ENCODE measurements around the gene CCSER2.

CCSER2 gene

GRCh38 chr10:84548869-84549268 is 220.5 kb downstream of the CCSER2 start:
- H3K4me3 ChIP-seq (ENCODE audit: control insufficient read depth, low read depth, low read length): no peak overlapping the region
- DNase-seq (ENCODE audit: low read depth): no peak
- TF ChIP-seq, protein P1, sequence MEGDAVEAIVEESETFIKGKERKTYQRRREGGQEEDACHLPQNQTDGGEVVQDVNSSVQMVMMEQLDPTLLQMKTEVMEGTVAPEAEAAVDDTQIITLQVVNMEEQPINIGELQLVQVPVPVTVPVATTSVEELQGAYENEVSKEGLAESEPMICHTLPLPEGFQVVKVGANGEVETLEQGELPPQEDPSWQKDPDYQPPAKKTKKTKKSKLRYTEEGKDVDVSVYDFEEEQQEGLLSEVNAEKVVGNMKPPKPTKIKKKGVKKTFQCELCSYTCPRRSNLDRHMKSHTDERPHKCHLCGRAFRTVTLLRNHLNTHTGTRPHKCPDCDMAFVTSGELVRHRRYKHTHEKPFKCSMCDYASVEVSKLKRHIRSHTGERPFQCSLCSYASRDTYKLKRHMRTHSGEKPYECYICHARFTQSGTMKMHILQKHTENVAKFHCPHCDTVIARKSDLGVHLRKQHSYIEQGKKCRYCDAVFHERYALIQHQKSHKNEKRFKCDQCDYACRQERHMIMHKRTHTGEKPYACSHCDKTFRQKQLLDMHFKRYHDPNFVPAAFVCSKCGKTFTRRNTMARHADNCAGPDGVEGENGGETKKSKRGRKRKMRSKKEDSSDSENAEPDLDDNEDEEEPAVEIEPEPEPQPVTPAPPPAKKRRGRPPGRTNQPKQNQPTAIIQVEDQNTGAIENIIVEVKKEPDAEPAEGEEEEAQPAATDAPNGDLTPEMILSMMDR (IDR thresholded peaks at IDR 0.05; ENCODE audit: control insufficient read depth, insufficient read depth, low read depth, low read length, missing control alignments): peak; percentile 33

DNA sequence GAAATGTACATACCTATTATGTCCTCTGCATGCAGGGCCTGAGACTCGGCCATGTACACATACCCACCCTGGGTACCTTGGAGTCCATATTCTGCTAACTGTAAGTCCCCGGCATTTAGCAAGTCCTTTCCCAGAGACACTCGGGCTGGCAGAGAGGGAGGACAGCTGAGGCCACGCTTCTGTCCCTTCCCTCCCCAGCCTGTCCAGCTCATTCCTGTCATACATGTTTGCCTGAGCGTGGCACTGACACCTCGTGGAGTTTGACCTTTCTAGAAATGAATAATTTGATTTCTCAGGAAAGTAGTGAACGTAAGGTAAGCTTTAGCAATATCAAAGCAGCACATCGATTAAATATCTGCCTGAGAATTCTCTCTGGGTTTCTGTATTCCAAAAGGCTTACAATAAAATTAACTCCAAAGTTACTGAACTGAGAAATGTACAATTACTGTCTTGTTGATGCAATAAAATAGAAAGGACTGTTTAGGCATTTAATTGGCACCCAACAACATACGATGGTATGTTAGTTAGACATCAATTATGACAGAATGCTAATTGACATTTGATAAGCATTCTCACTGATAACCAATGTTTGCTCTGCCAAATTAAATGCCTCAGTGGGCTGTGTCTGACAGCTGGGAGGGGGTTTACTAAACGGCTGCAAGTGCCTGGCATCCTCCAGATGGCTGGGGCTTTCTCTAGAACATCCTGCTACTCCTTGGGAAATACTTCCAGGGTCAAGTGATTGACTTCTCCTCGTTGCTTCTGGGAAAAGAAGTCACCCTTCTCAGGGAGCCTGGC is 221.2 kb downstream of the CCSER2 start:
- TF ChIP-seq, protein P1 (IDR thresholded peaks at IDR 0.05; ENCODE audit: control insufficient read depth, insufficient read depth, low read depth, low read length, missing control alignments): no peak
- DNase-seq (ENCODE audit: low read depth): no peak
- H3K4me3 ChIP-seq (ENCODE audit: control insufficient read depth, low read depth, low read length): no peak overlapping the region

GRCh38 chr10:84550756-84551436 is 222.5 kb downstream of the CCSER2 start:
- no peak for DNase-seq (ENCODE audit: low read depth)
- TF ChIP-seq, protein P1 (IDR thresholded peaks at IDR 0.05; ENCODE audit: control insufficient read depth, insufficient read depth, low read depth, low read length, missing control alignments): no peak

GRCh38 chr10:84551437-84552120 is 223.2 kb downstream of the CCSER2 start:
- DNase-seq (ENCODE audit: low read depth): no peak
- no peak overlapping the region for H3K4me3 ChIP-seq (ENCODE audit: control insufficient read depth, low read depth, low read length)
- TF ChIP-seq, protein P1 (IDR thresholded peaks at IDR 0.05; ENCODE audit: control insufficient read depth, insufficient read depth, low read depth, low read length, missing control alignments): no peak

More at GRCh38 chr10:84550756-84551436, 222.5 kb downstream of the CCSER2 start:
- H3K4me3 ChIP-seq (ENCODE audit: control insufficient read depth, low read depth, low read length): no peak overlapping the region

DNA sequence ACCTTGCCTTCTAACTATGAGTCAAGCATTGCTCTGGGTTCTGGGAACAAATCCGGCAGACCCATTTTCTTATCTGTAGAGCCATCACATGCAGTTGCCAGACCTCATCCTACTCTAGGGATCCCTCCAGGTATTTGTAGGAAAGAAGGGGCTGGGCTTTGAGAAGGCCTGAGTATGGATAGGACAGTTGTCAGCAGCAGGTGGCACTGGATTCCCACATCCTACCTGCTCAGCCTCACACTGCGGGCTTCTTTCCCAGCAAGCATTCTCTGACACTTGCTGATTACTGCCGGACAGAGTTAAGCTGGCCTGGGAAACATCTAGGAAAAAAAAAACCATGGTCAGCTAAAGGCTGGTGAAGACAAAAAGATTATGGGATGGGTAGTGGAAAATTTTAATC is 224.1 kb downstream of the CCSER2 start:
- no peak for DNase-seq (ENCODE audit: low read depth)
- H3K4me3 ChIP-seq (ENCODE audit: control insufficient read depth, low read depth, low read length): no peak overlapping the region
- TF ChIP-seq, protein P1 (IDR thresholded peaks at IDR 0.05; ENCODE audit: control insufficient read depth, insufficient read depth, low read depth, low read length, missing control alignments): no peak

GRCh38 chr10:84562592-84562991 is 234.2 kb downstream of the CCSER2 start:
- no peak overlapping the region for H3K4me3 ChIP-seq (ENCODE audit: control insufficient read depth, low read depth, low read length)
- TF ChIP-seq, protein P1 (IDR thresholded peaks at IDR 0.05; ENCODE audit: control insufficient read depth, insufficient read depth, low read depth, low read length, missing control alignments): no peak
- no peak for DNase-seq (ENCODE audit: low read depth)
